Measurements from ENCODE around the gene ZMYND11.

- no peak for TF ChIP-seq CTCF (IDR thresholded peaks at IDR 0.05 in 8 of 11, conservative IDR thresholded peaks at IDR 0.05 in 3 of 11)
- TF ChIP-seq POLR2A (IDR thresholded peaks at IDR 0.05): no peak
Observed at GRCh38 chr10:246431-246830, 111.2 kb downstream of the ZMYND11 start.
